Loucy (cell line): Measurements from ENCODE around the gene PTGIS.
"Not testable (repeated sequence)": the region's sequence is repeated elsewhere in the genome, so short reads cannot be mapped to it uniquely, and the experiment has no call there.

Source experiments
- H2AFZ ChIP-seq: fragments of 200-600 bp; sonication (generic); 2 replicates; pipeline ENCODE4 v1.6.0; 2016; ENCODE audit warnings: antibody characterized with exemption, mild to moderate bottlenecking, low read length, moderate library complexity
- H3F3A ChIP-seq: fragments of 200-600 bp; 2 replicates; pipeline ENCODE4 v1.6.0; 2016; ENCODE audit warnings: antibody characterized with exemption, low read depth, mild to moderate bottlenecking
- H3K27me3 ChIP-seq: fragments of 200-600 bp; sonication (generic); 2 replicates; pipeline ENCODE4 v1.6.1; 2014; ENCODE audit warnings: low read length, mild to moderate bottlenecking; ENCODE audit not compliant: insufficient read depth, poor library complexity, severe bottlenecking
- H3K36me3 ChIP-seq: fragments of 200-600 bp; sonication (generic); 2 replicates; pipeline ENCODE4 v1.6.1; 2016; ENCODE audit warnings: low read length; ENCODE audit not compliant: insufficient read depth
- H3K4me1 ChIP-seq: fragments of 200-600 bp; sonication (generic); 2 replicates; pipeline ENCODE4 v1.5.1; 2014; ENCODE audit warnings: low read length, mild to moderate bottlenecking; ENCODE audit not compliant: insufficient read depth, poor library complexity, severe bottlenecking
- H3K4me2 ChIP-seq: fragments of 200-600 bp; sonication (generic); 2 replicates; pipeline ENCODE4 v1.6.0; 2014; ENCODE audit warnings: antibody characterized with exemption, low read length, low read depth, mild to moderate bottlenecking; ENCODE audit not compliant: poor library complexity, severe bottlenecking
- H3K4me3 ChIP-seq: fragments of 200-600 bp; sonication (generic); 2 replicates; pipeline ENCODE4 v1.5.1; 2014; ENCODE audit warnings: low read length, mild to moderate bottlenecking, mixed read lengths; ENCODE audit not compliant: poor library complexity, severe bottlenecking
- H3K79me2 ChIP-seq: fragments of 200-600 bp; sonication (generic); 2 replicates; pipeline ENCODE4 v1.6.1; 2014; ENCODE audit warnings: low read length; ENCODE audit not compliant: insufficient read depth
- H3K9ac ChIP-seq: fragments of 200-600 bp; sonication (generic); 2 replicates; pipeline ENCODE4 v1.6.0; 2014; ENCODE audit warnings: mild to moderate bottlenecking, low read depth, low read length, moderate library complexity; ENCODE audit not compliant: poor library complexity, severe bottlenecking
- H3K9me2 ChIP-seq: fragments of 200-600 bp; sonication (generic); replicated peaks from 2 replicates; pipeline ENCODE4 v1.6.1; 2016; ENCODE audit warnings: low read depth, low read length, mixed read lengths
- H3K9me3 ChIP-seq: fragments of 200-600 bp; sonication (generic); 2 replicates; pipeline ENCODE4 v1.6.1; 2014; ENCODE audit warnings: mild to moderate bottlenecking, antibody characterized with exemption, low read length, low read depth; ENCODE audit not compliant: insufficient read depth
- H4K20me1 ChIP-seq: fragments of 200-600 bp; sonication (generic); 2 replicates; pipeline ENCODE4 v1.6.0; 2014; ENCODE audit warnings: antibody characterized with exemption, low read length, mild to moderate bottlenecking; ENCODE audit not compliant: insufficient read depth, poor library complexity, severe bottlenecking
- EZH2phosphoT487 ChIP-seq: fragments of 200-600 bp; IDR thresholded peaks from 2 replicates; pipeline ENCODE4 v1.6.1; 2018; ENCODE audit warnings: antibody characterized with exemption, mild to moderate bottlenecking, moderate library complexity, borderline replicate concordance
- TF ChIP-seq, protein P1 (sequence below): fragments of 200-600 bp; sonication (generic); conservative IDR thresholded peaks from 2 replicates; pipeline ENCODE4 v1.5.1; 2014; ENCODE audit warnings: mild to moderate bottlenecking, antibody characterized with exemption, low read length

The PTGIS gene

DNA sequence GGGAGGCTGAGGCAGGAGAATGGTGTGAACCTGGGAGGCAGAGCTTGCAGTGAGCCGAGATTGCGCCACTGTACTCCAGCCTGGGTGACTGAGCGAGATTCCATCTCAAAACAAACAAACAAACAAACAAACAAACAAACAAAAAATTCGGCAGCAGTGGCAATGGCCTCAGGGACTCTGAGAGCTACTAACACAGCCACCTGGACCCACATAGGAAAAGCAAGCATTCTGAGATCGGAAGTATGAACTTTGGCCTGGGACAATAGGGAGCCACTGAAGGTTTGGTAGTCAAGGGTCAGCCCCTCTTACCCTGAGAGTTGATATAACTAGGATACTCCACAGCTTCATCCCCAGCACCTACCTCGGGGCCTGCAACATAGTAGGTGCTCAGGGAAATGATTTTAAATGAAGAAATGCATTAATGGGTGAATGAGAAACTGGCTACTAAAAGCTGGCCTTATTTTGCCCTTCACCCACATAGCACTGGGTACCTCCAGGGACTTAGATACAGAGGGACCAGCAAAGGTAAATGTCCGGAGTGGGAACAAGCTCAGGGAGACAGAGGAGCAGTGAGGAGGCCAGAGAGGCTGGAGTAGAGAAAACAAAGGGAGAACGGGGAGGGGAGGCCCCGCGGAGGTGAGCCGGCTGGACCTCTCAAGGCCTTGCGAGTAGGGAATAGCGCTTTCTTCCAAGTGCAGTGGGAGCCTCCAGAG is 46.6 kb upstream of the PTGIS start:
- Histone ChIP-seq H2AFZ (no peak overlapping the region), H3K4me3 (no peak overlapping the region), H3K36me3 (no peaks in the 10 kb centered on the region), H3K4me2 (no peak overlapping the region), H3K9ac (no peak overlapping the region), H3F3A (no peaks in the 10 kb centered on the region), H3K9me3 (no peaks in the 10 kb centered on the region), H3K79me2 (no peaks in the 10 kb centered on the region), H3K27me3 (no peaks in the 10 kb centered on the region), H3K9me2 (no peaks in the 10 kb centered on the region), H4K20me1 (no peaks in the 10 kb centered on the region), H3K4me1 (no peaks in the 10 kb centered on the region)
- TF ChIP-seq, protein P1, sequence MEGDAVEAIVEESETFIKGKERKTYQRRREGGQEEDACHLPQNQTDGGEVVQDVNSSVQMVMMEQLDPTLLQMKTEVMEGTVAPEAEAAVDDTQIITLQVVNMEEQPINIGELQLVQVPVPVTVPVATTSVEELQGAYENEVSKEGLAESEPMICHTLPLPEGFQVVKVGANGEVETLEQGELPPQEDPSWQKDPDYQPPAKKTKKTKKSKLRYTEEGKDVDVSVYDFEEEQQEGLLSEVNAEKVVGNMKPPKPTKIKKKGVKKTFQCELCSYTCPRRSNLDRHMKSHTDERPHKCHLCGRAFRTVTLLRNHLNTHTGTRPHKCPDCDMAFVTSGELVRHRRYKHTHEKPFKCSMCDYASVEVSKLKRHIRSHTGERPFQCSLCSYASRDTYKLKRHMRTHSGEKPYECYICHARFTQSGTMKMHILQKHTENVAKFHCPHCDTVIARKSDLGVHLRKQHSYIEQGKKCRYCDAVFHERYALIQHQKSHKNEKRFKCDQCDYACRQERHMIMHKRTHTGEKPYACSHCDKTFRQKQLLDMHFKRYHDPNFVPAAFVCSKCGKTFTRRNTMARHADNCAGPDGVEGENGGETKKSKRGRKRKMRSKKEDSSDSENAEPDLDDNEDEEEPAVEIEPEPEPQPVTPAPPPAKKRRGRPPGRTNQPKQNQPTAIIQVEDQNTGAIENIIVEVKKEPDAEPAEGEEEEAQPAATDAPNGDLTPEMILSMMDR, result no peak
- no peak for TF ChIP-seq EZH2phosphoT487

DNA sequence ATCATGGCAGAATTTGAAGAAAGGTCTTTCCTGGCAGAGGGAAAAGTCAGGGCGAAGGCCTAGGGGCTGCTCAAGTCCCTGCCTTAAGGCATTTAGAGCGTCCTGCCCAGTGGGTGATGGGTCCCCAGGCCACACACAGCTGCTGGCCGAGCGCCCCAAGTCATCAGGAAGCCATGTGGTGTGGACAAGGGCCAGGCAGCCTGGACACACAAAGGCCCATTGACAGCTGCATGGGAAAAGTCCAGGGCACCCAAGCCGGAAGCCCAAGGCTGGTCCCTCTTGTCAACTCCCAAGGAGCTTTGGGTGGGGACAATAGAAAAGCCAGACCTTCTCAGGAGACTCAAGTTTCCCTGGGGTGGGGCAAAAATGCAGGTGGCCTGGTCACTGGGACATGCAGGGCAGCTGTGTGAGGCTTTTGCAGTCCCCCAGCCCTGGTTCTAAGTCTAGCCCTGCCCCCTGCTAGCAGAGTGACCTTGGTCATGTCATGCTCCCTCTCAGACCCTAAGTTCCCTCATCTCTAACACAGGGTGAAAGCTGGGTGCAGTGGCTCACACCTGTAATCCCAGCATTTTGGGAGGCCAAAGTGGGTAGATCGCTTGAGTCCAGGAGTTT is 44.3 kb upstream of the PTGIS start:
- Histone ChIP-seq H3K36me3 (no peaks in the 10 kb centered on the region), H3K79me2 (no peaks in the 10 kb centered on the region), H2AFZ (no peak overlapping the region), H3K9ac (no peak overlapping the region), H3F3A (no peaks in the 10 kb centered on the region), H4K20me1 (no peaks in the 10 kb centered on the region), H3K4me2 (no peak overlapping the region), H3K4me3 (no peak overlapping the region), H3K9me3 (no peaks in the 10 kb centered on the region), H3K27me3 (no peaks in the 10 kb centered on the region), H3K4me1 (no peaks in the 10 kb centered on the region), H3K9me2 (no peaks in the 10 kb centered on the region)
- TF ChIP-seq, protein P1, result no peak
- no peak for TF ChIP-seq EZH2phosphoT487

GRCh38 chr20:49611539-49612126 is 43.7 kb upstream of the PTGIS start:
- not testable (repeated sequence) for H3K79me2 ChIP-seq, H3K9ac ChIP-seq, H3K9me2 ChIP-seq, H3F3A ChIP-seq, H4K20me1 ChIP-seq, H3K36me3 ChIP-seq, H3K27me3 ChIP-seq, H3K9me3 ChIP-seq, H3K4me1 ChIP-seq
- peak overlapping the region; percentile 75; the same call in 1 of the 2 replicates for H2AFZ ChIP-seq
- H3K4me2 ChIP-seq, result peak overlapping the region; percentile 52
- H3K4me3 ChIP-seq, result peak overlapping the region; percentile 31
